ENCODE measurements around the gene EXOSC5. TPM values are rescaled to one million over a fixed set of nuclear protein-coding genes. Genes with fewer than 3 reads are reported as not detected.

EXOSC5 gene
- total and polyA plus RNA-seq, 9 of the 15 experiments (the other 6 are each of a cell fraction or from before 2014, with no cell fraction given), result 10.9 to 75.5 (median 37.8) TPM

DNA sequence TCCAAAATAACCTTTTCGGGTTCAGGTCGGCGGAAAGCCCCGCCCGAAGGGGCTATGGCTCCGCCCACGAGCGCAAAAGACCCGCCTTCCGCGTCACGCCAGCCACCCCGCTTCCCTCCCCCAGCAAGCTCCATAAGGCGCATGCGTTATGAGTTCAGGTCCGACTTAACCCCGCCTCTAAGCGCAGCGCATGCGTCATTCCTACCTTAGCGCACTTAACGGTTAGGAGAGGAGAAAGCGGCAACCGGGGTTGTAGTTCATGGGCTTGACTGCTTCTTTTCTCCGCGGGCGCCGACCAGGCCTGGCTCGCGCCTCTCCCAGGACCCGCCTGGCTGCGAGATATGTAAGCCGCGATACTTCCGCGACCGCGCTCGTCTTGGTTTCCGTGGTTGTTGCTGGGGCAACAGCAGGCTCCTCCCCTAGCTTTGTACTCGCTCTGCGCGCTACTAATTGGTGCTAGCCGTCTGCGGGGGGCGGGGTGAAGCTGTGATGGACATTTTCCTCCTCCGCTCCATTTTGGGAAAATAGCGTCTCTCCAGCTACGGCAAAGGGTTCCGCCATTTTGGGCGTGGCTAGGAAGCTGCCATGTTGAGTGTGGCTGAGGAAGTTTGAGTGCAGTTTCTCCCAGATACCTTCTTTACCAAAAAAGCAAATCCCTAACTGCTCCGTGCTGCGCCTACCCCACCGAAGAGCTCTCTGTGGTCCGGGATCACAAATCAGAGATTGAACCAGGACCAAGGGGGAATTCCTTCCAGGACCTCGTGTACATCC, 33.2 kb downstream of the EXOSC5 start, which contains the start of gene B9D2 (continued):
- TF ChIP-seq RFX1 (IDR thresholded peaks at IDR 0.05) (peak; percentile 99), RBM17 (IDR thresholded peaks at IDR 0.05; ENCODE audit: borderline replicate concordance, low read depth, low read length) (no peak), EZH2 (IDR thresholded peaks at IDR 0.05; ENCODE audit: borderline replicate concordance, low read depth, low read length) (no peak), RBM39 (optimal IDR thresholded peaks at IDR 0.05; ENCODE audit: low read depth, low read length) (no peak), RAD21 (CRISPR knock-in tag; conservative IDR thresholded peaks at IDR 0.05 in 1 of 2, IDR thresholded peaks at IDR 0.05 in 1 of 2) (0 out of 4 replicates have a peak, but pooled peaks of 1 of the 2 experiments have one; percentile 10), HLTF (IDR thresholded peaks at IDR 0.05) (no peak), ARID2 (IDR thresholded peaks at IDR 0.05) (no peak), ETV1 (tag; conservative IDR thresholded peaks at IDR 0.05; ENCODE audit: low read depth) (no peak), KLF10 (CRISPR knock-in tag; IDR thresholded peaks at IDR 0.05) (no peak), EP400 (IDR thresholded peaks at IDR 0.05) (peak; percentile 76), POLR3G (IDR thresholded peaks at IDR 0.05; ENCODE audit: extremely low read depth, insufficient read length, insufficient replicate concordance) (no peak), CREM (IDR thresholded peaks at IDR 0.05; ENCODE audit: low read depth) (peak; percentile 89), GATA2 (CRISPR knock-in tag; IDR thresholded peaks at IDR 0.05) (no peak), ADNP (tag; IDR thresholded peaks at IDR 0.05) (no peak), TRIM24 (IDR thresholded peaks at IDR 0.05) (no peak), ETS2 (tag; IDR thresholded peaks at IDR 0.05; ENCODE audit: borderline replicate concordance, poor library complexity, severe bottlenecking) (no peak), SRSF1 (IDR thresholded peaks at IDR 0.05; ENCODE audit: low read depth, low read length) (no peak), ZNF431 (CRISPR knock-in tag; IDR thresholded peaks at IDR 0.05) (no peak), NFRKB (IDR thresholded peaks at IDR 0.05; ENCODE audit: low read depth) (peak; percentile 87), CBX1 (IDR thresholded peaks at IDR 0.05; ENCODE audit: low read depth) (no peak), ZNF79 (CRISPR knock-in tag; IDR thresholded peaks at IDR 0.05; ENCODE audit: low read depth) (peak; percentile 87)
- TF ChIP-seq, protein P1, sequence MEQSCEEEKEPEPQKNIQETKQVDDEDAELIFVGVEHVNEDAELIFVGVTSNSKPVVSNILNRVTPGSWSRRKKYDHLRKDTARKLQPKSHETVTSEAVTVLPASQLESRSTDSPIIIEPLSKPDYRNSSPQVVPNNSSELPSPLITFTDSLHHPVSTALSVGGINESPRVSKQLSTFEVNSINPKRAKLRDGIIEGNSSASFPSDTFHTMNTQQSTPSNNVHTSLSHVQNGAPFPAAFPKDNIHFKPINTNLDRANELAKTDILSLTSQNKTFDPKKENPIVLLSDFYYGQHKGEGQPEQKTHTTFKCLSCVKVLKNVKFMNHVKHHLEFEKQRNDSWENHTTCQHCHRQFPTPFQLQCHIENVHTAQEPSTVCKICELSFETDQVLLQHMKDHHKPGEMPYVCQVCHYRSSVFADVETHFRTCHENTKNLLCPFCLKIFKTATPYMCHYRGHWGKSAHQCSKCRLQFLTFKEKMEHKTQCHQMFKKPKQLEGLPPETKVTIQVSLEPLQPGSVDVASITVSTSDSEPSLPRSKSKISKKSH (CRISPR knock-in tag; IDR thresholded peaks at IDR 0.05), result no peak
- TF ChIP-seq, protein P2, sequence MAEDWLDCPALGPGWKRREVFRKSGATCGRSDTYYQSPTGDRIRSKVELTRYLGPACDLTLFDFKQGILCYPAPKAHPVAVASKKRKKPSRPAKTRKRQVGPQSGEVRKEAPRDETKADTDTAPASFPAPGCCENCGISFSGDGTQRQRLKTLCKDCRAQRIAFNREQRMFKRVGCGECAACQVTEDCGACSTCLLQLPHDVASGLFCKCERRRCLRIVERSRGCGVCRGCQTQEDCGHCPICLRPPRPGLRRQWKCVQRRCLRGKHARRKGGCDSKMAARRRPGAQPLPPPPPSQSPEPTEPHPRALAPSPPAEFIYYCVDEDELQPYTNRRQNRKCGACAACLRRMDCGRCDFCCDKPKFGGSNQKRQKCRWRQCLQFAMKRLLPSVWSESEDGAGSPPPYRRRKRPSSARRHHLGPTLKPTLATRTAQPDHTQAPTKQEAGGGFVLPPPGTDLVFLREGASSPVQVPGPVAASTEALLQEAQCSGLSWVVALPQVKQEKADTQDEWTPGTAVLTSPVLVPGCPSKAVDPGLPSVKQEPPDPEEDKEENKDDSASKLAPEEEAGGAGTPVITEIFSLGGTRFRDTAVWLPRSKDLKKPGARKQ (CRISPR knock-in tag; IDR thresholded peaks at IDR 0.05), result no peak
- TF ChIP-seq, protein P3, sequence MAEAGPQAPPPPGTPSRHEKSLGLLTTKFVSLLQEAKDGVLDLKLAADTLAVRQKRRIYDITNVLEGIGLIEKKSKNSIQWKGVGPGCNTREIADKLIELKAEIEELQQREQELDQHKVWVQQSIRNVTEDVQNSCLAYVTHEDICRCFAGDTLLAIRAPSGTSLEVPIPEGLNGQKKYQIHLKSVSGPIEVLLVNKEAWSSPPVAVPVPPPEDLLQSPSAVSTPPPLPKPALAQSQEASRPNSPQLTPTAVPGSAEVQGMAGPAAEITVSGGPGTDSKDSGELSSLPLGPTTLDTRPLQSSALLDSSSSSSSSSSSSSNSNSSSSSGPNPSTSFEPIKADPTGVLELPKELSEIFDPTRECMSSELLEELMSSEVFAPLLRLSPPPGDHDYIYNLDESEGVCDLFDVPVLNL (CRISPR knock-in tag; IDR thresholded peaks at IDR 0.05; ENCODE audit: low read depth), result no peak
